Mucosa of descending colon (tissue), 3 donors: Measurements from ENCODE around the gene SH2D6. TPM values are rescaled to one million over a fixed set of nuclear protein-coding genes. Genes with fewer than 3 reads are reported as not detected.
"Not testable (repeated sequence)": the region's sequence is repeated elsewhere in the genome, so short reads cannot be mapped to it uniquely, and the experiment has no call there.

Experiments
- ATAC-seq: fragments of 200-7000 bp; cut with Tn5 transposase; one replicate; pipeline ENCODE4 v1.9.1; 2020; ENCODE audit warnings: mild to moderate bottlenecking, moderate library complexity
- DNase-seq, 3 donors: peaks; one replicate each; pipeline ENCODE4 v3.0.0-alpha.2; 2020
- H3K36me3 ChIP-seq: fragments of 200-600 bp; one replicate; pipeline ENCODE4 v1.8.0; 2021; ENCODE audit warnings: low read depth, mild to moderate bottlenecking
- H3K4me1 ChIP-seq: fragments of 200-600 bp; one replicate; pipeline ENCODE4 v1.8.0; 2021; ENCODE audit warnings: low read depth, mild to moderate bottlenecking
- H3K4me3 ChIP-seq: fragments of 200-600 bp; one replicate; pipeline ENCODE4 v1.8.0; 2021; ENCODE audit warnings: mild to moderate bottlenecking
- H3K9me3 ChIP-seq: fragments of 200-600 bp; one replicate; pipeline ENCODE4 v1.8.0; 2021; ENCODE audit warnings: mild to moderate bottlenecking
- CTCF ChIP-seq: fragments of 200-600 bp; IDR thresholded peaks from one replicate; pipeline ENCODE4 v1.8.0; 2022; ENCODE audit warnings: antibody characterized with exemption, mild to moderate bottlenecking
- intact Hi-C, 2 donors: fragments of 100-400 bp; cut with DNase I in 1 of 2; cut with micrococcal nuclease in 1 of 2; formaldehyde crosslinking; loops; one replicate each; pipeline versions ENCODE4 v1.11.0 to v1.11.1; 2022; cut with DNase I, micrococcal nuclease
- total RNA-seq, 3 donors: library from RNA; stranded (reverse); fragmentation: NEBNext Ultra II Directional in 2 of 3; extraction: Animal tissue kit (Norgen Biotek cat#: 25700) in 2 of 3; gene quantifications; one replicate each; pipeline versions ENCODE4 v1.2.1 to v1.2.4, GENCODE V29; 2021 to 2023
- donor health status: DM: no; HTN: no; CAD: no; lungs with moderate emphysema.
- donor health status: DM: no; HTN: no; CAD: no.
- donor health status: DM: no; HTN: yes; CAD: no.

Gene SH2D6
- total RNA-seq, 3 donors from 2014 or later: 6.7 to 13.1 (median 8.6) TPM

- ATAC-seq (peak; percentile 53), DNase-seq (peak; percentile 69 to 83 (median 80))
- H3K9me3 ChIP-seq: no peaks in the 10 kb centered on the region
- no peak for TF ChIP-seq CTCF
- peaks cover 34% of the 10 kb centered on the region for H3K4me1 ChIP-seq
- H3K36me3 ChIP-seq: no peaks in the 10 kb centered on the region
- intact Hi-C loops: no loop called here
- peak overlapping the region; percentile 1 for H3K4me3 ChIP-seq
Measured at GRCh38 chr2:85413592-85414420, 4.7 kb upstream of the SH2D6 start.

- H3K9me3 ChIP-seq, DNase-seq, intact Hi-C loops, H3K36me3 ChIP-seq, H3K4me3 ChIP-seq, ATAC-seq: not testable (repeated sequence)
- H3K4me1 ChIP-seq: peaks cover 32% of the 10 kb centered on the region
Measured at GRCh38 chr2:85414421-85414759, 4.1 kb upstream of the SH2D6 start.

GRCh38 chr2:85414761-85415553 is 3.6 kb upstream of the SH2D6 start:
- no peak for ATAC-seq
- Histone ChIP-seq H3K9me3 (no peaks in the 10 kb centered on the region), H3K4me3 (no peak overlapping the region), H3K36me3 (no peaks in the 10 kb centered on the region), H3K4me1 (peaks cover 31% of the 10 kb centered on the region)
- DNase-seq: no peak
- intact Hi-C loops: no loop called here
- TF ChIP-seq CTCF: no peak

- intact Hi-C loops: no loop called here
- DNase-seq: no peak
- ATAC-seq: no peak
- Histone ChIP-seq H3K9me3 (no peaks in the 10 kb centered on the region), H3K4me3 (no peak overlapping the region), H3K36me3 (no peaks in the 10 kb centered on the region), H3K4me1 (peaks cover 33% of the 10 kb centered on the region)
- TF ChIP-seq CTCF: no peak
Measured at GRCh38 chr2:85415980-85416650, 2.4 kb upstream of the SH2D6 start.

GRCh38 chr2:85419009-85419675 is 628 bp downstream of the SH2D6 start:
- H3K9me3 ChIP-seq: no peaks in the 10 kb centered on the region
- ATAC-seq (no peak), DNase-seq (no peak)
- TF ChIP-seq CTCF: no peak
- no peaks in the 10 kb centered on the region for H3K36me3 ChIP-seq
- peak overlapping the region; percentile 22 for H3K4me3 ChIP-seq
- H3K4me1 ChIP-seq: peaks cover 36% of the 10 kb centered on the region
- intact Hi-C loops: no loop called here
